H7 (cell line): ENCODE results near the gene ERCC4. TPM values are rescaled to one million over a fixed set of nuclear protein-coding genes. Genes with fewer than 3 reads are reported as not detected.

Experiments used
- DNase-seq: peaks from one replicate; pipeline ENCODE4 v3.0.0; 2012
- H3K27me3 ChIP-seq: 2 replicates; pipeline ENCODE4 v1.6.0; 2011; ENCODE audit warnings: mild to moderate bottlenecking, low read length; ENCODE audit not compliant: control insufficient read depth, insufficient read depth
- H3K36me3 ChIP-seq: replicated peaks from 2 replicates; pipeline ENCODE4 v1.5.1; 2011; ENCODE audit warnings: low read length; ENCODE audit not compliant: control insufficient read depth, insufficient read depth
- H3K4me3 ChIP-seq: 2 replicates; pipeline ENCODE4 v1.5.1; 2011; ENCODE audit warnings: low read depth, mild to moderate bottlenecking, control low read depth, low read length, moderate library complexity; ENCODE audit not compliant: insufficient read depth
- total RNA-seq: library from RNA; depleted of rRNA; stranded (reverse); fragments of >200 nt; shearing (Covaris generic); gene quantifications from 2 replicates; pipeline ENCODE4 v1.2.3, GENCODE V29; 2014

Gene ERCC4
- total RNA-seq, 1 experiment from 2014 or later: 6.6 TPM

DNA sequence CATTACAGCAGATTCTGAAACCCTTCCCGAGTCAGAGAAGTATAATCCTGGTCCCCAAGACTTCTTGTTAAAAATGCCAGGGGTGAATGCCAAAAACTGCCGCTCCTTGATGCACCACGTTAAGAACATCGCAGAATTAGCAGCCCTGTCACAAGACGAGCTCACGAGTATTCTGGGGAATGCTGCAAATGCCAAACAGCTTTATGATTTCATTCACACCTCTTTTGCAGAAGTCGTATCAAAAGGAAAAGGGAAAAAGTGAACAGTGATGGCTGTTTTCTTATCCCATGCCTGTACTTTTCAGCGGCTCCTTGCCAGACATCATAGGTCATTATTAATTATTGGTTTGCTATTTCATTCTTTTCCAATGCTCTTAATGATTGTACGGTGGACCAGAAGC is 28.1 kb downstream of the ERCC4 start:
- Histone ChIP-seq H3K27me3 (no peaks in the 10 kb centered on the region), H3K36me3 (peaks cover 5% of the 10 kb centered on the region), H3K4me3 (no peak overlapping the region)
- no peak for DNase-seq

DNA sequence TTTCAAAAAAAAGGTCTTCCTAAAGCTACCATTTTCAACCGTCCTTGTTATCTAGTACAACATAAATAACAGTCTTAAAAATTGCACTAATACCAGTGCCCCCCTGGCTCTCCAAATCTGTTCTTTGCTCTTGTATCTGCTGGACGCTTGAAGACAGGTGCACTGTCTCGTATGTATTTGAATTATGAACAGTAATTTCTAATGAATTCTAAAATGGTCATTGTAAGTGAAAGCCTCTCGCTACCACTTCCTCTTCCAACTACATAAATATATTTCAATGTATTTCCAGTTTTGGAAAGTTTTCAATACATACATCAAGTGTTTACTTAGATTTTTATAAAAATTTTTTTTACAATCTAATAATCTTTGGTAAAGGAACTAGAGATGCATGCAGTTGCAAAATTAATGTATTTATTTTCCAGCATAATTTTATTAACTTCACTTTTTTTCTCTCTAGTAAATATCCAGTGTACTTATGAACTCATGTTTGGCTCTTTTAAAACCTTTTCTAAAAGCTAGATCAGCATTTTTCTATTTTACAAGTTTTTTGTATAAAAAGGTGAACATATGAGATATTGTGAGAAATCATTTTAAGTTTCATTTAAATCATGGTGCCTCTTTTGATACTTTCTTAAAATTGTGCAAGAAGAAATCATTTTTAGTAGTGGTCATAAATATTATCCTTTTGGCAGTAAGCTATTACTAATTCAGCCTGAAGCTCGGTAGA is 31.0 kb downstream of the ERCC4 start:
- Histone ChIP-seq H3K4me3 (no peak overlapping the region), H3K27me3 (no peaks in the 10 kb centered on the region), H3K36me3 (peaks cover 4% of the 10 kb centered on the region)
- DNase-seq: no peak

DNA sequence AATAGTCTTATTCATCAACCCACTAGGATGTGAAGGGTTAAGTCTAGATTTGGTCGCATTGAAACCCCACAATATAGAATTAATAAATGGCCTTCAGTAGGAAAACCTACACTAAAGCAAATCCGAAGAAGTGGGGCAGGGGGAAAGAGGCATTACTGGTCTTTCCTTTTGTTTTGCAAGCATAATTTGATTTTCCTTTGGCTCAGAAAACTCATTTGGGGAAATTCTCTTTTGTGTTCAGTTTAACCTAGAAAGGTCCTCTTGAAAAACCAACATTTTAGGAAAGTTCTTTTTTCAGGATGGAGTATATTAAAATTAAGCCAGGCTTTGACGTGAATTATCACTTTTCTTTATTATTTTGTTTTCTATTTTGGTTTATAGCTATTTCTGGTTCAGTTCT is 31.7 kb downstream of the ERCC4 start:
- Histone ChIP-seq H3K36me3 (peaks cover 4% of the 10 kb centered on the region), H3K4me3 (no peak overlapping the region), H3K27me3 (no peaks in the 10 kb centered on the region)
- DNase-seq: no peak

DNA sequence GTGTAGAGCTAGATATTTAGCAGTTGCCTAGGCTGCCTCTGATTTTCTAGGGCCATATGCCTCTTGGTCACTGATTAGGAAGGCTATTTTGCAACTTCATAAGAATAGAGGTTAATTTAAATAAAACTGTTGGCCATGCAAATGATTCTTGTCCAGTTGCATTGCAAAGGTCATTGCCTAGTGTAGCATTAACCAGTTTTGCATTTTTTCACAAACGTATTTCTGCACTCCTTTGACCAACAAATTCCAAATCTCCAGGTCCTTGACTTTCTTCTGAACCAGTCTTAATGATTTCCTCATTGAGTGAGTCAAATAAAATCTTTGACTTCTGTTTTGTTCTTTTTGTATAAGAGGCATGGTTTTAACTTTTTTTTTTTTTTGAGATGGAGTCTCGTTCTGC is 33.5 kb downstream of the ERCC4 start:
- Histone ChIP-seq H3K27me3 (no peaks in the 10 kb centered on the region), H3K4me3 (no peak overlapping the region), H3K36me3 (no peaks in the 10 kb centered on the region)
- no peak for DNase-seq

DNA sequence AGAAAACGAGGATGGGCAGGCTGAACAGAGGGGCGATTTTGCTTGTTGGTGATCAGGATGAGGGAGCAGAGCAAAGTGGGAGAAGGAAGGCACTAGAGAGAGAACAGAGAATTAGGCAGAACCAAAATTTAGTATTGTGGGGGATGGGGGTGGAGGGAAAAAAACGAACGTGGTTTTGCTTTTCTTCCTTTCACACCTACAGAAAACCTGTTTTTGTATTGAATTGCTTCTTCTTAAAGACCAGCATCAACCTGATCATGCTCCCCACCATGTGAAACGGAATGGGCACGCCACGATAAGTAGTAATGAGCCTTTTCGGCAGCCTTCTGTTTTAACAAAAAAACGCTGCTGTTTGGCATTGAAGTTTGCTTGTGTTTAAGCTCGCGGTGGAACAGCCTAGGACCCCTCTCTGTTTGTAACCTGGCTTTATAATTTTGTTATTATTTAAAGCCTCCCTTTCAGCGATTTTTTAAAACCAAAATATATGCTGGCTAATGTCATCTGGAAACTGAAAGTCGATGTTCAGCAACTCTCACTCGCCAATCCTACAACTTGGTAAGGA is 36.8 kb downstream of the ERCC4 start:
- Histone ChIP-seq H3K36me3 (no peaks in the 10 kb centered on the region), H3K27me3 (no peaks in the 10 kb centered on the region), H3K4me3 (no peak overlapping the region)
- no peak for DNase-seq

DNA sequence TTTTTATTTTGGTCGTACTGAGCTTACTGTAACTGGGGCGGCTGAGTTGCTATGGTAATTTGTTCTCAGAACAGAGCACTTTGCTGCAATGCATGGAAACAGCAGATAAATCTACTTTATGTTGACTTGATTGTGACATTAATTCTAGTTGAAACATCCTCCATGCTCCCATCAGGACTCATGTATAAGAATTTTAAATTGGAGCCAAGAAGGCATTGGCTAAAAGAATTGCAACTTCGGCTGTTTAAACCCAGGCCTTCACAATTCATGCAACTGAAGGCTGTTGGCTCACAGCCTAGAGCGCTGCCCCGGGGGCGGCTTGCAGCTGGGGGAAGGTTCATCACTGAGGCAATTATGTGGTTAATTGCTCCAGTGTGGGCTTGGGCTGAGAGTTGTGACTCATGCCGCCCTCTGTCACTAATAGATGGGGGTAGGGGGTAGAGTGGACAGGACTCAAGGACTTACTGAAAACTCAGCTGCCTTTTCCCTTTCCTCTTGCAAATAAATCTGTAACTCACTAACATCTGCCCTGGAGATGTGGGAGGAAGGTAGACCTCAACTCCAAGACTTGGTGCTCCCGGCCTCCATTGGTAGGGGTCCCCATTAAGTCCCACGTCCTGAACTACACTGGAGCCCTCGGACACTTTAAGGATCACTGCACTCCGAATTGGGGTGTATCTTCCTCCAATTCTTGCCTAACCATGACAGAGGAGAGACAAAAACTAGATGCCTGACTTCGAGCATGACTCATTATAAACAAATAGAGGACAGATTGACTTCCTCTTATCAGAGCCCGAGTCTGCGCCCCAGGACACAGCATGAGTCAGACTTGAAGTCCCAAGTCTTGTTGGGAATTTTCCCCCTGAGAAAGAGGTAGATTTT is 37.5 kb downstream of the ERCC4 start:
- DNase-seq: no peak
- Histone ChIP-seq H3K27me3 (no peaks in the 10 kb centered on the region), H3K4me3 (no peak overlapping the region), H3K36me3 (no peaks in the 10 kb centered on the region)

DNA sequence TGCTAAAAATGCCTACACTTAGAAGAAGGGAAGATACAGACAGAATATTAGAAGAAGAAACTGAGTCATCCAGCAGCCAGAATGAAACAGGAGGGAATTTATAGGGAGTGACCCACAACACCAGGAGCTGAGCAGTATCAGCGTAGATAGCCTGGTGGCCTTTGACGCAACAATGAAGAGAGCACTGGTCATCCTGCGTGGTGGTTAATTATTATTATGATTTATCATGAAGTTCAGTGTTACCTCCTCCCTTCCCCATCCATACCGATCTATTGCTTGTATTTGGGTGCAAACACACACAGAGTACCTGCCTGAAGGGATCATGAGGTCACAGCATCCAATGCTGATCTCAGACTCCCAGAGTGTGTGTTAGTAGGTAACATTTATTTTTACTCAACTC is 38.5 kb downstream of the ERCC4 start:
- no peak for DNase-seq
- H3K27me3 ChIP-seq: no peaks in the 10 kb centered on the region
- H3K4me3 ChIP-seq: no peak overlapping the region
- H3K36me3 ChIP-seq: no peaks in the 10 kb centered on the region

DNA sequence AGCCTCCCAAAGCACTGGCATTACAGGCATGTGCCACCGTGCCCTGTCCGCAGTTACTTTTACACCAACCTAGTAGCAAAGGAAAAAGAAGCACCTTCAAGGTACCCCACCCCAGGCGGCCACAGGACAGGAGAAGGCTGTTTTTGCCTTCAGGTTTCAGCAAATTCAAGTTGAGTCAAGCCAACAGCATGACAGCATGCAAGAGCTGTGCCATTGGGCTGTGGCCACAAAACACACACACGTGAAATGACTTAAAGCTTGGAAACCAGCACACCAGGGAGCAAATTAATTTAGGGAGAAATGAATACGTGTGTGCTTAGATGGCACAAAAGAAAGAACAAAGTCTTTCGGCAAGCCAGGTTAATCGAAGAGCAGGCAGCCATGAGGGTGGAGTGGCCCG is 39.7 kb downstream of the ERCC4 start:
- no peak for DNase-seq

DNA sequence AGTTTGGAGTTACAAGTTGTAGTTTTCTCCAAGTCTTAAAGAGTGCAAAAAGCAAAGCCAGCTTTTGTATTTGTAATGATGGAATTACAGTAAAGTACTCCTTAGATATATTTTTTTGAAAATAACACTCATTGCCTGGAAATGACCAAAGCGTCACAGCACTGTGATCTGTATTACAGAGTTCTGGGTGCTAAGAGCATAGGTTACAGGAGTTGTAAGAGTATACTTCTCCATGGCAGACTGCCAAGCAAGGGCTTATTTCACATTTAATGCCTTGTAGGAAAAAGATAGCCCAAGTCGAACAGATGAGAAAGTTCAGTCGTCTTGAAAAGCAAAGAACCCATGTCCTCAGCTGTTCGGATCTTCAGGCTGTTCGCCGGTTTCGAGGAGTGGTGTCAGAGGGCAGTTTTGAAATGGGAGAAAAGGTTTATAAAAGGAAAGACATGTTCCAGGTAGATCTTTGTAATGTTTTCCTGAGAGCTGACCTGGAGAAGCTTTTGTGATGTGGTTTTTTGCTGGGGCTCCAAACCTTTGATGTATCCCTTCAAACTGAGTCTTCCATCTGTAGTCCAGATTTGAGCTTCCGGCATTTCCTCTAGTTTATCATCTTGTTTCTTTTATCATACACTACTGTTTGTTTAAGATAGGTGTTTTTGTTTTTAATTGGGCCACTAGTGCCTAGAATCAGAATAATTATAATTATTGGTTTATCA is 41.3 kb downstream of the ERCC4 start:
- H3K4me3 ChIP-seq: no peak overlapping the region
- no peaks in the 10 kb centered on the region for H3K36me3 ChIP-seq
- no peak for DNase-seq
- no peaks in the 10 kb centered on the region for H3K27me3 ChIP-seq

More for the DNA sequence above, 39.7 kb downstream of the ERCC4 start:
- no peaks in the 10 kb centered on the region for H3K27me3 ChIP-seq
- no peak overlapping the region for H3K4me3 ChIP-seq
- H3K36me3 ChIP-seq: no peaks in the 10 kb centered on the region

DNA sequence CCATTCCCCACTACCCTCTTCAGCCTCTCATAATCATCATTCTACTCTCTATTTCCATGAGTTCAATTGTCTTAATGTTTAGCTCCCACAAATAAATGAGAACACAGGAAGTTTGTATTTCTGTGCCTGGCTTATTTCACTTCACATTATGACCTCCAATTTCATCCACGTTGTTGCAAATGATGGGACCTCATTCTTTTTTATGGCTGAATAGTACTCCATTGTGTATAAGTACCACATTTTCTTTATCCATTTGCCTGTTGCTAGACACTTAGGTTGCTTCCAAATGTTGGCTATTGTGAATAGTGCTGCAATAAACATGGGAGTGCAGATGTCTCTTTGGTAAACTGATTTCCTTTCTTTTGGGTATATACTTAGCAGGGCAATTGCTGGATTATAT is 42.3 kb downstream of the ERCC4 start:
- Histone ChIP-seq H3K36me3 (no peaks in the 10 kb centered on the region), H3K4me3 (no peak overlapping the region), H3K27me3 (no peaks in the 10 kb centered on the region)
- no peak for DNase-seq

DNA sequence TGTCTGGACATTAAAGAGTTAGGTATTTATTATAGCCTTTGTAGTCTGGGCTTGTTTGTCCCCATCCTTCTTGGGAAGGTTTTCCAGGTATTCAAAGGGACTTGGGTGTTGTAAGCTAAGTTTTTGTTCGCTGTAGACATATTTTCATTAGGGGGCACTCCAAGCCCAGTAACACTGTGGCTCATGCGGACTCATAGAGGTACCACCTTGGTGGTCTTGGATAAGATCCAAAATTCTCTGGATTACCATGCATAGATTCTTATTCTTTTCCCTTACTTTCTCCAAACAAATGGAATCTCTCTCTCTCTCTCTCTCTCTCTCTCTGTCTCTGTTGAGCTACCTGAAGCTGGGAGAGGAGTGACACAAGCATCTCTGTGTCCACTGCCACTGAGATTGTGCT is 48.9 kb downstream of the ERCC4 start:
- H3K36me3 ChIP-seq: no peaks in the 10 kb centered on the region
- DNase-seq: no peak
- H3K4me3 ChIP-seq: no peak overlapping the region
- H3K27me3 ChIP-seq: no peaks in the 10 kb centered on the region

DNA sequence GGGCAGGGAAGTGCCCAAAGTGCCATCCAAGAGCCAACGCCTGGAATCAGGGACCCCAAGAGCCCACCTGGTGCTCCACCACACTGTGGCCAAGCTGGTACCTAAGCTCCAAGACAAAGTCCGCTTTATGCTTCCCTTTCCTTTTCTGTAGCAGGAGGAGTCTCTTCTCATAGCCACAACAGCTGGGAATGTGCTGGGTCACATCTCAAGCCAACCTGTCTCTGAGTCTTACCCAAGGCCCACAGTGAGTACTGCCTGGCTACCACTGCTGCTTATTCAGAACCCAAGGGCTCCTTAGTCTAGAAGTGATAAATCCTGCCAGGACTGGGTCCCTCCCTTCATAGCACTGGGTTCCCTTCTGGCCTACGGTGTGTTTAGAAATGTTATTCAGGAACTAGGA is 49.8 kb downstream of the ERCC4 start:
- no peaks in the 10 kb centered on the region for H3K27me3 ChIP-seq
- no peaks in the 10 kb centered on the region for H3K36me3 ChIP-seq
- no peak overlapping the region for H3K4me3 ChIP-seq
- no peak for DNase-seq

DNA sequence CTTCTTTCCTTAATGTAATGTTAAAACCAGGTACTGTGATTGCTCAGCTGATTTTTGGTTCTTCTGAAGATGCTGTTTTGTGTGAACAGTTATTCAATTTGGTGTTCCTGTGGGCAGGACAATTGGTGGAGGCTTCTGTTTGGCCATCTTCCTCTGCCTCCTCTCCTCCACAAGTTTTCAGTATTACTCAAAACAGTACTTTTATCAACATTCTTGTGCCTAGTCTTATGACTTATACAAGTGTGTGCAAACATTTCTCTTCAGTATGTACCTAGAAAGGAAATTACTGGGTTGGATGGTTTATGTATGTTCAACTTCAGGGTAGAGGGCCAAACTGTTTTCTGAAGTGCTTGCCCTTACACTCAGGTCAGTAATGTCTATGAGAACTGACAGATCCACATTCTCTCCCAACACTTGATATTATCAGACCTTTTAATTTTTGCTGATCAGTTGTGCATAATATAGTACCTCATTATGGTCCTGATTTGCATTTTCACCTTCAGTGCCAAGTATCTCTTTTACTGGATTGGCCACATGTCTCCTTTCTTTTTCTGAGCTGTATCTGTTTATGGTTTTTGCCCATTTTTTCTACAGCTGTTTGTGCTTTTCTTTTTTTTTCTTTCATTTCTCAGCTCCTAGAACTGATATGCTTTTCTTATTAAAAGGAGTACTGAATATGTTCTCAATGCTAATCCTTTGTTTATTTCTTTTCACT is 50.9 kb downstream of the ERCC4 start:
- Histone ChIP-seq H3K27me3 (no peaks in the 10 kb centered on the region), H3K4me3 (no peak overlapping the region), H3K36me3 (no peaks in the 10 kb centered on the region)
- DNase-seq: no peak
